ENCODE results near the gene CCDC136.

Gene CCDC136

GRCh38 chr7:128807191-128807590 lies 15.4 kb downstream of the CCDC136 start:
- Histone ChIP-seq H3K4me1 (ENCODE audit: control insufficient read depth, low read length) (no peaks in the 10 kb centered on the region), H3K27me3 (ENCODE audit: control insufficient read depth, low read length) (no peaks in the 10 kb centered on the region), H3K4me2 (ENCODE audit: low read length) (no peak overlapping the region), H4K20me1 (ENCODE audit: control insufficient read depth, insufficient read depth, low read depth, low read length) (no peaks in the 10 kb centered on the region), H3K36me3 (ENCODE audit: control insufficient read depth, low read length) (peaks cover 41% of the 10 kb centered on the region), H3K9me2 (replicated peaks; ENCODE audit: control insufficient read depth, low read length) (no peaks in the 10 kb centered on the region), H3F3A (ENCODE audit: control insufficient read depth, insufficient read depth) (no peaks in the 10 kb centered on the region), H3K9me3 (ENCODE audit: control insufficient read depth, insufficient read depth, low read length) (no peaks in the 10 kb centered on the region), H3K27ac (ENCODE audit: low read depth, low read length) (no peak overlapping the region), H3K4me3 (ENCODE audit: low read length) (no peak overlapping the region), H3K79me2 (ENCODE audit: control insufficient read depth, low read length) (no peaks in the 10 kb centered on the region)
- TF ChIP-seq EZH2phosphoT487 (IDR thresholded peaks at IDR 0.05; ENCODE audit: borderline replicate concordance, low read length) (no peak), CTCF (IDR thresholded peaks at IDR 0.05; ENCODE audit: low read depth, low read length, poor library complexity, severe bottlenecking) (no peak)

- H3K27me3 ChIP-seq (ENCODE audit: control insufficient read depth, low read length): no peaks in the 10 kb centered on the region
- TF ChIP-seq EZH2phosphoT487 (IDR thresholded peaks at IDR 0.05; ENCODE audit: borderline replicate concordance, low read length) (no peak), CTCF (IDR thresholded peaks at IDR 0.05; ENCODE audit: low read depth, low read length, poor library complexity, severe bottlenecking) (no peak)
- H3K4me1 ChIP-seq (ENCODE audit: control insufficient read depth, low read length): no peaks in the 10 kb centered on the region
- H3K9me2 ChIP-seq (replicated peaks; ENCODE audit: control insufficient read depth, low read length): no peaks in the 10 kb centered on the region
- no peak overlapping the region for H3K4me3 ChIP-seq (ENCODE audit: low read length)
- no peaks in the 10 kb centered on the region for H3F3A ChIP-seq (ENCODE audit: control insufficient read depth, insufficient read depth)
- H3K36me3 ChIP-seq (ENCODE audit: control insufficient read depth, low read length): peaks cover 33% of the 10 kb centered on the region; the same call in 1 of the 2 replicates
- H4K20me1 ChIP-seq (ENCODE audit: control insufficient read depth, insufficient read depth, low read depth, low read length): no peaks in the 10 kb centered on the region
- no peak overlapping the region for H3K4me2 ChIP-seq (ENCODE audit: low read length)
- no peaks in the 10 kb centered on the region for H3K9me3 ChIP-seq (ENCODE audit: control insufficient read depth, insufficient read depth, low read length)
- H3K27ac ChIP-seq (ENCODE audit: low read depth, low read length): no peak overlapping the region
- H3K79me2 ChIP-seq (ENCODE audit: control insufficient read depth, low read length): no peaks in the 10 kb centered on the region
Measured at GRCh38 chr7:128809363-128809762, 17.6 kb downstream of the CCDC136 start.

GRCh38 chr7:128810473-128810872 lies 18.7 kb downstream of the CCDC136 start:
- Histone ChIP-seq H3F3A (ENCODE audit: control insufficient read depth, insufficient read depth) (no peaks in the 10 kb centered on the region), H3K4me3 (ENCODE audit: low read length) (no peak overlapping the region), H3K9me2 (replicated peaks; ENCODE audit: control insufficient read depth, low read length) (no peaks in the 10 kb centered on the region), H4K20me1 (ENCODE audit: control insufficient read depth, insufficient read depth, low read depth, low read length) (no peaks in the 10 kb centered on the region), H3K27me3 (ENCODE audit: control insufficient read depth, low read length) (no peaks in the 10 kb centered on the region), H3K4me1 (ENCODE audit: control insufficient read depth, low read length) (peaks cover 7% of the 10 kb centered on the region), H3K36me3 (ENCODE audit: control insufficient read depth, low read length) (peaks cover 24% of the 10 kb centered on the region; the same call in 1 of the 2 replicates), H3K9me3 (ENCODE audit: control insufficient read depth, insufficient read depth, low read length) (no peaks in the 10 kb centered on the region), H3K27ac (ENCODE audit: low read depth, low read length) (no peak overlapping the region), H3K79me2 (ENCODE audit: control insufficient read depth, low read length) (no peaks in the 10 kb centered on the region), H3K4me2 (ENCODE audit: low read length) (no peak overlapping the region)
- TF ChIP-seq EZH2phosphoT487 (IDR thresholded peaks at IDR 0.05; ENCODE audit: borderline replicate concordance, low read length) (no peak), CTCF (IDR thresholded peaks at IDR 0.05; ENCODE audit: low read depth, low read length, poor library complexity, severe bottlenecking) (no peak)
